HG03469 (cell line): ENCODE results near the gene GNB2.

ENCODE experiments used
- ATAC-seq: cut with Tn5 transposase; IDR thresholded peaks from one replicate; pipeline ENCODE4 v1.9.1; 2021; ENCODE audit warnings: mild to moderate bottlenecking, moderate library complexity, moderate number of reproducible peaks; ENCODE audit not compliant: unreplicated experiment

The GNB2 gene

DNA sequence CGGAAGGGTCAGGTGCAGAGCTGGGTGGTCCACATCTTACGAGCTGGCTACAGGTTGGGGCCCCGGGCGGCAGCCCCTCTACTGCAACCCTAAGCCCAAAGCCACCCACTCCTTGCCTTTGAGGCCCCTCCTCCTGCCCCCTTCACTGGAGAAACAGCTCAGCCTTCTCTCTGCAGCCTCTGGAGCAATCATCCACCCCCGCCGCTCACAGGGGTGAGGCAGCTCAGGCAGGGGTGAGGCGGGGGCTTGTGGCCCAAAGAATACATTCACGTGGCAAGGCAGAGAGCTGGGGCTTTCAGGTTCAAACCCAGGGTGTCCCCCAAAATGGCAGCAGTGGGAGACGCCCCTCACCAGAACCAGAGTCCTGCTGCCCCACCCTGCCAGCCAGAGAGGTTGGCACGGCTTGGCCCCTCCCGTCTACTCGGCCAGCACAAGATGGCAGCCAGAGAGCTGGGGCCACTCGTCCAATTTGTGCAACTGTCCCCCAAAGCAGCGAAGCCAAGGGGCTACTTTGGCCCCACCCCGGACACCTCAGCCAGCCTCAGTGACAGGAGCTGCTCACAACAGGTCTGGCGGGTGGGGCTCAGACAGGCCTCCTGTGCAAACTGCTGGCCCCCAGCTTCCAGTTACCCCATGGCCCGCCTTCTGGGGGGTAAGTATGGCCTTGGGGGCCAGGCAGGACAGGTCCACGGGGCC, 7.2 kb downstream of the GNB2 start:
- ATAC-seq = no peak

DNA sequence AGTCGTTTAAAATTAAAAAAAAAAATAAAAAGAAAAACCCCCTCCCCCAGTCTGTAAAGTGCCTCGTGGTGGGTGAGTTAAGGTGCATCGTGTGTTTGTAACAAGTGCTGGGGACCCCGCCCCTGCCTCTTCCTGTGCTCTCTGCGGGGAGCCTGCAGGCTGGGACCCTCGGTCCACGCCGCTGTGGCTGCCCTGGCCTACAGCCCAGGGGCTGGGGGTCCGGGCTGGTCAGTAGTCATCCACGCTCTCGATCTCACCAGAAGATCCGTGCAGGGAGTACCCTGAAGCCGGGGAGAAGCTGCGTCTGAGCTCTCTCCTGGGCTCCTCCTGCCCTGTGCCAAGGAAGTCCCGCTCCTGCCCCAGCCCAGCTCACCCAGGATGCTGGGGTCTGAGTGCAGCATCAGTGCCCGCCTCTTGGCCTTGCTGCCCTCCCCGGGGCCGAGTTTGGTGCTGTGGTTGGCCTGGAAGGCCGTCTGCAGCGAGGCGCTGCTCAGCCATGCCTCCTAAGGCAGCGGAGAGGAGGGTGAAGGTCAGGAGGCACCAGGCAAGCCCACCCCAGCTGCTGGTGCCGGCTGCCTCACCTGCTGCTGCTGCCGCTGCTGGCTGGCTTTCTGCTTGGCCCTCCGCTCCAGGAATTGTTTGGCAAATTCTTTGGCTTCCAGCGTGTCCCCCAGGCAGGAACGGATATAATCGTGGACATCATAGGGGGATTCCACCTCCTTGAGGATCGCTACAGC, 8.1 kb downstream of the GNB2 start:
- ATAC-seq = no peak

DNA sequence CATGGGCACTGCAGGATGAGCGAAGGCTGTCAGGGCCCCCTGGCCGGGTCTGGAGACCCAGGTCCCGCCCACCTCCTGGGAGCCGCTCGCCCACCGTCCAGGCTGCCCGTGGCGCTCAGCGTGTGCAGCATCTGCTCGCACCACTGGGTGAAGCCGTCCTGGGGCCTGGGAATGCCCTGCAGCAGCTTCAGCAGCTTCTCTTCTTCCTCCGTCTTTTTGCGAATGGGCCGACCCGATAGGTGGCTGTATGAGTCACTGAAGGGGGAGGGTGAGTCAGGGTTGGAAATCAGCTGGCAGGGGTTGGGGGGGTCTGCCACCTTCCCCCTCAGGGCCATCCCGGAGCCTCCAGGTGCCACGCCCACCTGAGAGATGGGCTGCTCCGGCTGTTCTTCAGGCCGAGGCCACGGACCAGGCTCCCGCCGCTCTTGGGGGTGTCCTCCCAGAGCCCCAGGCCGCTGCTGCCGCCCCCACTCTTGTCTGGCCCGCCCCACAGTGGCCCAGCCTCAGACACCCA, 8.7 kb downstream of the GNB2 start:
- ATAC-seq = no peak

DNA sequence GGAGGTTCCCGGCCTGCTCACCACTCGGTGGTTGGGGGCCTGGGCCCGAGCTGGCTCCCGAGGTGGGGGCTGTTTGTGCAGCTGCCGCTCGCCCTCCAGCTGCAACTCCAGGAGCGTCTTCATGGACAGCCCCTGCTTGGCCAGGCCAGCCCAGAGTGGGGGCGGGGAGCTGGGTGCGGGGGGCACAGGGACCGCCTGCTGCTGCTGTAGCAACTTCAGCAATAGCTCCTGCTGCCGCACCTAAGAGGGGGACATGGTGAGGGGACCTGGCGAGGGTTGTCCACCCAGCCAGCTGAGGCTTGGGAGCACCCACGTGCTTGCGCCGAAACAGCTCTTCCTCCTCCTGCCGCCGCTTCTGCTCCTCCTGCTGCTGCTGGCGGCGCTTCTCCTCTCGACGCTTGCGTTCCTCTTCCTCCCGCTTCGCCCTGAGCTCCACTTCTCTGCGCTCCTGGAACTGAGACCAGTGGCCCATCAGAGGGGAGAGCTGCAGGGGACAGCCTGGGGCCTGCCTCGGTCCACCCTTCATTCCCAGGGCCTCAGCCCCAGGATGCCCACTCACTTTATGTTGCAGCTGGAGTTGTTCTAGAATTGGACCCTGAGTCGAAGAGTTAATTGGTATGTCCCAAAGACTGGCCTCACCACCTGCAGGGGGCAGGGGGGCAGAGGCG, 9.6 kb downstream of the GNB2 start:
- no peak for ATAC-seq

DNA sequence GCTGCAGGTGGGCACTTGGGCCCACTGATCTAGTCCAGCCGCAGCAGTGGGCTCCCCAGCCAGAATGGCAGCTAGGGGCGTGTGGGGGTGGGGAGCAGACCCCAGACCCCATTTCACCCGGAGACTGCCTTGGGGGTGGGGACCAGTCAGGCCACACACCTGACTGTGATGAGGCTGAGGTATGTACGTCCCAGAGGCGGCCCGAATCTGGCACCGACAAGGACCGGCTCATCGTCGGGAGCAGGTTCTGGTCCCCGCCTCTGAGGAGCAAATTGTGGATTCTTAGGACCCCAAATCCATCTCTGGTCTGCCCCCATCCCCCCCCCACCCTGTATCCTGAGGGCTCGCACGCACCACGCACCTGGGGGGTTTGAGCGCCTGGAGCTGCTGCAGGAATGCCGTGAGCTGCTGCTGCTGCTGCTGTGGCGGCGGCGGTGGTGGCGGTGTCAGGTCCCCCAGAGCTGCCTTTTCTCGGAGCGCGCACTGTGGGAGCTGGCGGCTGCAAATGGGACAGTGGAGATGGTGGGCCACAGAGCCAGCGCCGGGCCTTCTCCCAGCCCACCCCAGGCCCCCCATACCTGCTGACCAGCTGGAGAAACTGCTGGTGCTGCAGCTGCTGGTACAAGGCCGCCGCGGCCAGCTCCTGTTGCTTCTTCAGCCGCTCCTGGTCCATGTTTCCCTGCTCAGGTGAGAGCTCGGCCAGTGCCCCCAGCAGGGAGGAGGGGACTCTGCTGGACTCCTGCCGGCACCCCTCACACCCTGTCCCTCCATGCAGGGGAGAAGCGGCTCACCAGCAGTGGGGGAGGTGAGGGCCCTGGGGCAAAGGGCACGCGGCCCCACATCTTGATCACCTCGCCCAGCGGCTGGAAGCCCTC, 10.4 kb downstream of the GNB2 start:
- no peak for ATAC-seq

DNA sequence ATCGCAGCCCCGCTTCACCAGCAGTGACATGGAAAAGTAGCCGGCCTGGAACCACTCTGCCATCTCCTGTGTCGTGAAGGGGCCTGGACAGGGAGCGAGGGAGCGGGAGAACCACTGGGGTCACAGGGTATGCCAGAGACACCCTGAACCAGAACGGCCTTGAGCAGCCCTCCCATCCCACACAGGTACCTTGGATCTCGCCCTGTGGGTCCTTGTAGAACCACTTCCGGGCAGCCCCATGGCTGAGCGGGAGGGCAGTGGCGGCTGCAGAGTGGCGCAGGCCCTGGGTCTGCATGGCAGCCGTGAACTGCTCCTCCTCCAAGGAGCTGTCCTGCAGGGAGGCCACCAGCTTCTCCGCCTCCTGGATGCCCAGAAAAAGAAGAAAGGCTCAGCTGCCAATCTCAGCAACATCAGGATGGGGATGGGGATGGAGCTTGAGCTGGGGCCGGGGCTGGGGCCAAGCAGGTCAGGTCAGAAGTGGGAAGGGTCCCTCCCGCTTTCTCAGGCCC, 11.0 kb downstream of the GNB2 start:
- ATAC-seq = no peak

DNA sequence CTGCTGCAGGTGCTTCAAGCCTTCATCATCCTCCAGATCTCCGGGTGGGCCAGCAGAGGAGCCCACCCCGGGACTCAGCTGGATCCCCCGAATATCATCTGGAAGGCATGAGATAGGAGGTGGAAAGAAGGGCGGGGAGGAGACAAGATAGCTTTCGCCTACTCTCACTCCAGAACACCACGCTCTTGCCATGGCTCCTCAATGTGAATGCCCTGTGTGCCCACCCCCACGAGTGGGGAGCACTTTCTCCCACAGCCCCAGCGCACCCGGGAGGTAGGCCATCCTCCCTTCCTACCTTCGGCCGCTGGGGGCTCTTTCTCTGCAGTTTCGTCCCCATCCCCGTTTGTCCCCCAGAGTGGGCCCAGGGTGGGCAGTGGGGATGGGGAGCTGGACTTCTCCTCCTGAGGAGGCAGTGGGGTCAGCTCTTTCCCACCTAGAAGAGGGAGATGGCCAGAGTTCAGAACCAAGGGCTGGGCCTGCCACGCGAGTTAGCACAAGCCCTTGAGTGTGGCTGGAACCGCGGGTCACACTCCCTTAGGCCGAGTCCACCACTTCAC, 11.6 kb downstream of the GNB2 start:
- ATAC-seq = no peak

DNA sequence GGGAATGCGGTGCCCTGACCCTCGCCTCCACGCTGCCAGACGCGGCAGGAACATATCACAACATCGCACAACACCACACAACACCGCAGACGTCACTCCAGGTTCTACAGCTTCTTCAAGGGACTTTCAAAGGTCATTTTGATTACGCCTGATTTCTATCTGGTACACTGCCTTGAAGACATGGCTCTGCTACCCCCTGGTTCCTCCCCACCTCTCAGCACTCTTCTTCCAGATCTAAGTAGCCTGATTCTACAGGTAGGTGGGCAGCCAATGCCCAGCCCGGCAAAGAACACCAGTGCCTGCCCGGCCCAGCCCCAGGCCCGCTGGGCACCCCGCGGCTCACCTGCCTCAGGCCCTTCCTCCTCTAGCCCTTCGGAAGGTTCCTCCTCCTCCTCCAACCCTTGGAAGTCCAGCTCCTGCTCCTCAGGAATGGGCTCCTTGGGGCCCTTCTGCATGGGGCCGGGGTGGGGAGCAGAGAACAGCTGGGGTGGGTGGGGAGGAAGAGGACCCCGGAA, 12.1 kb downstream of the GNB2 start:
- ATAC-seq = no peak

DNA sequence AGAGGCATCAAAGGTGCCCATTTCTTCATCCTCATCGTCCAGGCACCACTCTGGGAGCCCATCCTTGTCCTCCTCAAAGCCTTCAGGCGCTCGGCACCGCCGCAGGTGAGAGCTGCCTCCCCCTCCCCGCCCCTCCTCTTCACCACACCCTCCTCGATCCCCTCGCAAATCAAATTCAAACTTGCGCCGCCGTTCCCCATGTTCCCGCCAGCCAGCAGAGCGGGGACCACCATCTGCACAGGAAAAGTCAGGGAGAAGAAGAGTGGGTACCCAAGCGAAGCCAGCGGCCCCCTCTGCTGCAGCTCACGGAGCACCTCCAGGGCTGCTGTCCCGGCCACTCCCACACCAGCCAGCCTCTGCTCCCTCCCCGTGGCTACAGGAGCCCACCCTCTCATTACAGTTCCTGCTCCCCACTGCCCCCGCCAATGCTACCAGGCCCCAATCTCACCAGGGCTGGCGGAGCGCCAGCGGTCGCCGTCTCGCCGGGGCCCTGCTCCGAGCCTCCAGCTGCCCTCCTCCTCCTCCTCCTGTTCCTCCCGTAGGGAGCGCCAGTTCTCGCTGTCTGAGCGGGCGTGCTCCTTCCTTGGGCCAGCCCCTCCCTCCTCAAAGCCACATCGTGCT, 12.8 kb downstream of the GNB2 start:
- ATAC-seq = no peak

DNA sequence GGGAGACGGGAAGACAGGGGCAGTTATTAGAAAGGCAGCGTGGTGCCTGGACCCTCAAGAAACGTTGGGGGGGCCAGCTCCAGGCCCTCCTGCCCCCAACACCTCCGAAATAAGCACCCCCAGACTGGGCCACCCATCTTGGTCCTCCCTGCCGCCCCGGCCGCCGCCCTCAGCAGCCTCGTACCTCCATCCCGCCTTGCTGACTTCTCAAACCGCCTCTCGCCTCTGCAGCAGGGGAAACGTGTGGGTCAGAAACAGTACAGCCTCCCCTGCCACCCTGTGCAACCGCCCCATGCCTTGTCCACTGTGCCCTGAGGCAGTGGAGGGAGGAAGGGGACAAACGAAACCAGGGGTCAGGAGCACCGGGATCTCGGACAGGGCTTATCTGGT, 13.3 kb downstream of the GNB2 start:
- ATAC-seq = no peak

DNA sequence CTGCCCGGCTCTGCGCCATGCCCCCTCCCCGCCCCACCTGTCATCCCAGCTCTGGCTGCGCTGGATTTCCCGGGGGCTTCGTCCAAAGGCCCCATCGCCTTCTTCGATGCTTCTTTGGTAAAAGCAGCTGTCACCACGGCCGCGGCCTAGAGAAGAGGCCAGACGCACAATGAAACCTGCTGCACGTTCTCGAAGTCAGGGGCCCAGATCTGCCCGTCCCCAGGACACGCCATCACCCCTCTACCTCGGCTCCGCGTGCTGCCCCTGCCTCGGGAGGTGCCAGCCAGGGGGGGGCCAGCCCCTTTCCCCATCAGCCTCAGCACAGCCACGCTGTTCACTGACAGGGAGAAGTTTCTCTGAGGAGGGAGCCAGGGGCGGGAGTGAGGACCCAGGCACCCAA, 13.7 kb downstream of the GNB2 start:
- no peak for ATAC-seq

DNA sequence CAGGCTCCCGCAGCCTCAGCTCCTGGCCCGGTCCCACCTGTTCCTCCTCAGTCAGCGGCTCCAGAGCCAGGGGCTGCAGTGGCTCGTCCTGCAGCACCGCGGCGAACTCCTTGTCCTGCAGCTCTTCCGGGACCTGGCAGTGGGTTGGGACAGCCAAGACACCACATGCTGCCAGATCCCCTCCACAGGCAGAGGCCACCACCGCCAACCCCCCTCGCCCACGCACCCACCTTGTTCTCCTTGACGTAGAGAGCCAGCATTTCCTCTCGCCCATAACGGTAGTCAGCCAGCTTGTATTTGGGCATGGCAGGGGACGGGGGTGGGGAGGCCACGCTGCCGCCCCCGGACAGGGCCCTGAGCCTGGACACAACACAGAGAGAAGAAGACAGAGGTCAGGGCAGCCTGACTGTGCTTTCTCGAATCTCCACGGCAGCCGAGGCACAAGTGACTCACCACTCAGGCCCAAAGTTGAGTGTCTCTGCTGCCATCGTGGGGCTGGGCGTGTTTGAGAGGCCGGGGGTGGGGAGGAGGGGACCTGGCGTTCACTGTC, 14.3 kb downstream of the GNB2 start:
- no peak for ATAC-seq

DNA sequence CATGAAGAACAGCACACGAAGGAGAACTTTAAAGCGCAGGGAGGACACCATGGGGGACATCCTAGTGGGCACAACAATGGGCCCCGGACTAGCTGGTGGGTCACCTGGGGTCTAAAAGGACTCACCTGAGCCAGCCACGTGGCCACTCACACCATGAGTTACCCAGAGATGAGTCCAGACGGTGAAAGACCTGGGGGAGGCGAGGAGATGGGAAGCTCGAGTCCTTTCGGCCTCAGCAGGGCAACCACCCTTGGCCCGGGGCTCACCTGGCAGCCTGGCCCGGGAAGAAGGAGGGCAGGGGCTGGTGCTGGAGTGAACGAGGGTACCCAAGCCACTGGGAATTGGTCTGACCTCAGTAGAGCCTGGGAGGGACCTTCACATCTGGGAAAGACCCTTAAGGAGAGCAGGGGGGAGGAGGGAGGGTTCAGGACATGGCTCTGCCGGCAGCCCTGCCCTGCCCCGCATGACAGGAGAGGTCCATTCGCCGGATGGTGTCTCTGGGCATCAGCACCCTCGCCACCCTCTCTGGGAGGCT, 14.9 kb downstream of the GNB2 start:
- ATAC-seq = no peak

DNA sequence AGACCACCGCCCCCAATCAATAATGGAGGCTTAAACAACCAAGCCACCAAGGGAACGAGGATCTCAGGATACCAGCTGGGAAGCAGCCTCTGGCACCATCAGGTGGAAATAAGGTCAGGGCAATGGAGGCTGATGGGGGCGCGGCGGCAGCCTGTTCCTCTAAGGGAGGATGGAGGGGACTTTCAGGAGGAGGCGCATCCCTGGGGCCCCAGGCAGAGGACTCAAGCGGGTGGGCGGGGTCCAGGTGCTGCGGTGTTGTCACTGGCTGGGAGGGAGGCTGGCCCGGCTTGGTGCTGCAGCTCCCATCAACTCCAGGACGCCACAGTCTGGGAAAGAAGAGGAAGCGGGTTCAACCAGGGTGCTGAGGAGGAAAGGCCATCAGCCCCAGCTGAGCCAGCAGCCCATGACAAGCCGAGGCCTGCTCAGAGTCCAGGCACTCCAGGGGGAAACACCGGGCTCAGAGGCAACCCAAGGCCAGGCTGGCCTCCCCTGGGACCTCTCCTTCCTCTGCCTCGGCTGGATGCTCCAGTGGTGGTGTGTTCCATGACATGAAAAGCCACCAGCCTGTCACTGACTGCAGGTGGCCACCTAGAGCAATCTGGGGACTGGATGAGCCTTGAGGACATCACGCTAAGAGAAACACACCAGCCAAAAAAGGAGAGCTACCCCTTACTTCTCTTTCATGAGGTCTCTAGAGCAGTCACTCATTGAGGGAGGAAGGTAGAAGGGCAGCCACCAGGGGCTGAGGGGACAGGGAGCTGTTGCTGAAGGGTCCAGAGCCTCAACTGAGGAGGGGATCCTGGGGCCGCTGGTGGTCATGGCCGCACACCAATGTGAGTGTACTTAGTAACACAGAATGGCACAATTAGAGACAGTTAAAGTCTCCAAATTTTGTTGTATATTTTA, 15.9 kb downstream of the GNB2 start:
- no peak for ATAC-seq

DNA sequence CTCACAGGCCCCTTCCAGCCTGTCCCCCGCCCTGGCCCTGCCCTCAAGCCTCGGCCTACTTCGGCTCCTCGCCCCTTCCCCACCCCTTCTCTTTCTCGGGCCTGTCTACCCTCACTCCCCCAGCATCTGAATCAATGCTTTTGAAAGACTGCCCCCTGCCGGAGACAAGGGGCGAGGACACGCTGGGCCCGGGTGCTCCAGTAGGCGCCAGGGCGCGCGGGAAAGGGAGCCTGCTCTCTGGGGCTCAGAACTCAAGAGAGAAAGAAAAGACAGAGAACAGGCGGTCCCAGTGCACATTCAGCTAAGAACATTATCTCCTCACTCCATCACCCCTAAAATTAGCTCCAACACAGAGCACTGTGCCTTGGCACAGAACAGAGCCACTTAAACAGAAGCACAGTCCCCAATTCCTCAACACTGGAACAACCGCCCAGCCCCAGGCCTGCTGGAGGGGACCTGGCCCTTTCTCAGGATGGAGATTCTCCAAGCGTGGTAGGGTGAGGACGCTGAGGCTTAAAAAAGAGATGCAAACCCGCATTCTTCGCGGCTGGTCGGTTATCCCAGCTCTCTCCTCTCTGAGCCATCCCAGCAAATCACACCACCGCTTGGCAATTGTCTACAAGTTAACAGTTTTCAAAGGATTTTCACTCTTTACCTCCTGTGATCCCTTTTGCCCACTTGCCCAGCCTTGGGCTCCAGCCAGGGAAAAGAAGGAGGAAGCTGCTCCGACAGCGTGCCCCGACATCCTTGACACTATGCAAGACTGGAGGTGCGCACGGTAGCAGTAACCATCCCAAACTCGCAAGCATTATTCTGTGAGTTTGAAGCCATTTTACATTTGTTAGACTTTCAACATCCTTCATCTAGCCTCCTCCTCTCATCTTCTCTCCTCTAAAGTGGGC, 18.4 kb downstream of the GNB2 start:
- no peak for ATAC-seq

DNA sequence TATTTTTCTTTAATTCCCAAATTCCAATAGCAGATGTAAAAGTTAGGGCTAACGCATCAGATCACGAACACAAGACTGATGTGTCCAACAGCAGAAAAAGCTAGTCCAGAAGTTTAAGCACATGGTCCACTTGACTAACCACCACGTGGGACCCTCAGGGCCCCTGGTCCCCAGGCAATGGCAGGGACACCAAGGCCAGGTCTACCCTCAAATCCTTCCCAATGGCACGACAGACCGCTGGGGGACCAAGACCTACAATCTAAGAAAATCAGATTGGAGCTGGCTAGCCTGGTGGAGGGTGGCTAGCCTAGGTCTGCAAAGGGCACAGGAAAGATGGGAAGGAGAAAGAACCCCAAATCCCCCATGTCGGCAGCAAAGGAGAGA, 19.0 kb downstream of the GNB2 start:
- ATAC-seq = no peak
